CD8-positive, alpha-beta memory T cell (primary cell): Measurements from ENCODE around the gene HSP90B1. TPM values are rescaled to one million over a fixed set of nuclear protein-coding genes. Genes with fewer than 3 reads are reported as not detected.

Experiments used
- CTCF ChIA-PET: fragments of 350-600 bp; sonication (Branson Sonifier 250); formaldehyde crosslinking; loops from one replicate; lab custom pipeline; 2021; ENCODE audit warnings: antibody characterized with exemption; lab: Charles Lee
- POLR2A ChIA-PET: fragments of 350-600 bp; sonication (Branson Sonifier 250); formaldehyde crosslinking; loops from one replicate; lab custom pipeline; 2021; ENCODE audit warnings: antibody characterized with exemption; lab: Charles Lee
- DNase-seq, 5 donors: peaks; one replicate each; pipeline versions ENCODE4 v3.0.0 to v3.0.0-alpha.2; 2020 to 2022; ENCODE audit warnings: mixed read lengths in 1 of 5
- H3K27ac ChIP-seq: one replicate; pipeline ENCODE4 v1.7.0; 2013; ENCODE audit warnings: low read depth, mild to moderate bottlenecking, low read length, moderate library complexity
- H3K27me3 ChIP-seq: 2 replicates; pipeline ENCODE4 v1.7.0; 2013; ENCODE audit warnings: low read length, mild to moderate bottlenecking; ENCODE audit not compliant: insufficient read depth, poor library complexity, severe bottlenecking
- H3K36me3 ChIP-seq: 2 replicates; pipeline ENCODE4 v1.7.0; 2013; ENCODE audit warnings: mild to moderate bottlenecking, low read length, moderate library complexity; ENCODE audit not compliant: insufficient read depth
- H3K4me1 ChIP-seq: 2 replicates; pipeline ENCODE4 v1.7.0; 2013; ENCODE audit warnings: mild to moderate bottlenecking, low read length, moderate library complexity; ENCODE audit not compliant: insufficient read depth
- H3K4me3 ChIP-seq: 2 replicates; pipeline ENCODE4 v1.7.0; 2013; ENCODE audit warnings: mild to moderate bottlenecking, low read length
- H3K9me3 ChIP-seq: 2 replicates; pipeline ENCODE4 v1.7.0; 2013; ENCODE audit warnings: mild to moderate bottlenecking, low read length
- H3K27ac Mint-ChIP-seq, 8 donors: one replicate each; pipeline ENCODE4 v1.8.0; 2020 to 2021; ENCODE audit warnings: mixed read lengths in 8 of 8, mild to moderate bottlenecking in 6 of 8, inconsistent platforms in 3 of 8, moderate library complexity in 3 of 8
- H3K27me3 Mint-ChIP-seq, 2 donors: one replicate each; pipeline ENCODE4 v1.8.0; 2020 to 2021; ENCODE audit warnings: mixed read lengths in 2 of 2, mild to moderate bottlenecking in 1 of 2, moderate library complexity in 1 of 2
- H3K36me3 Mint-ChIP-seq, 3 donors: one replicate each; pipeline ENCODE4 v1.8.0; 2020 to 2021; ENCODE audit warnings: mixed read lengths in 3 of 3, inconsistent platforms in 1 of 3, mild to moderate bottlenecking in 1 of 3
- H3K4me1 Mint-ChIP-seq, 3 donors: one replicate each; pipeline ENCODE4 v1.8.0; 2020 to 2021; ENCODE audit warnings: mixed read lengths in 3 of 3, inconsistent platforms in 1 of 3, mild to moderate bottlenecking in 1 of 3
- H3K4me3 Mint-ChIP-seq, 7 donors: one replicate each; pipeline ENCODE4 v1.8.0; 2020 to 2021; ENCODE audit warnings: mixed read lengths in 7 of 7, mild to moderate bottlenecking in 6 of 7, moderate library complexity in 4 of 7, inconsistent platforms in 2 of 7
- H3K9me3 Mint-ChIP-seq, 5 donors: one replicate each; pipeline ENCODE4 v1.8.0; 2020 to 2022; ENCODE audit warnings: mixed read lengths in 5 of 5, mild to moderate bottlenecking in 3 of 5, moderate library complexity in 2 of 5, inconsistent platforms in 1 of 5
- polyA plus RNA-seq: library from polyadenylated mRNA; unstranded; fragments of 300-500 nt; fragmentation: Illumina TruSeq; gene quantifications from one replicate; pipeline ENCODE4 v1.2.3, GENCODE V29; 2021
- total RNA-seq, 2 experiments: library from RNA; stranded (reverse); gene quantifications; one replicate each; pipeline ENCODE4 v1.2.3, GENCODE V29; 2021

The HSP90B1 gene
- total and polyA plus RNA-seq, 3 experiments from 2014 or later: 348 to 488 (median 461) TPM

DNA sequence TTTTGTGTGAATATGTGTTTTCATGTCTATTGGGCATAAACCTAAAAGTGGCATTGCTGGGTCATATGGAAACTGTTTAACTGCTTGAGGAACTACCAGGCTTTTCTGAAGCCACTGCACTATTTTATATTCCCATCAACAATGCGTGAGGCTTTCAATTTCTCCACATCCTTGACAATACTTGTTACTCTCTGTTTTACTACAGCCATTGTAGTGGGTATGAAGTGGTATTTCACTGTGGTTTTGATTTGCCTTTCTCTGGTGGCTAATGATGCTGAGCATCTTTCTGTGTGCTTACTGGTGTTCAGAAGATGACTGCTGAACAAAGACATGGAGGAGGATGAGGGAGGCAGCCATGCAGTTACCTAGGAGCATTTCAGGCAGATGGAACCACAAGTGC, 22.3 kb downstream of the HSP90B1 start:
- H3K4me3 Mint-ChIP-seq: peak overlapping the region in 1 of 7 donors; percentile 8
- H3K4me1 Mint-ChIP-seq: peaks cover 33 to 61% (median 59%) of the 10 kb centered on the region in 3 donors
- Histone ChIP-seq H3K36me3 (peaks cover 39% of the 10 kb centered on the region), H3K9me3 (no peaks in the 10 kb centered on the region), H3K4me3 (no peak overlapping the region), H3K4me1 (peaks cover 14% of the 10 kb centered on the region), H3K27ac (no peak overlapping the region), H3K27me3 (no peaks in the 10 kb centered on the region)
- DNase-seq: no peak
- H3K36me3 Mint-ChIP-seq: peaks cover 0 to 78% (median 20%) of the 10 kb centered on the region in 3 donors
- ChIA-PET CTCF (interaction anchor here (1.0 to 1.7 kb wide), 2 partner anchors 13 to 157 kb away, joined by 3 to 6 read pairs; partner anchors contain the start of gene TDG), POLR2A (interaction anchor here (1.0 kb wide), 1 partner anchor 14 kb away, joined by 5 read pairs; the partner anchor contains the start of gene TDG)
- H3K27me3 Mint-ChIP-seq: peaks cover 0 to 3% of the 10 kb centered on the region in 2 donors
- no peaks in the 10 kb centered on the region for H3K9me3 Mint-ChIP-seq
- H3K27ac Mint-ChIP-seq: peak overlapping the region in 5 of 8 donors; percentile 30 to 81 (median 77)

DNA sequence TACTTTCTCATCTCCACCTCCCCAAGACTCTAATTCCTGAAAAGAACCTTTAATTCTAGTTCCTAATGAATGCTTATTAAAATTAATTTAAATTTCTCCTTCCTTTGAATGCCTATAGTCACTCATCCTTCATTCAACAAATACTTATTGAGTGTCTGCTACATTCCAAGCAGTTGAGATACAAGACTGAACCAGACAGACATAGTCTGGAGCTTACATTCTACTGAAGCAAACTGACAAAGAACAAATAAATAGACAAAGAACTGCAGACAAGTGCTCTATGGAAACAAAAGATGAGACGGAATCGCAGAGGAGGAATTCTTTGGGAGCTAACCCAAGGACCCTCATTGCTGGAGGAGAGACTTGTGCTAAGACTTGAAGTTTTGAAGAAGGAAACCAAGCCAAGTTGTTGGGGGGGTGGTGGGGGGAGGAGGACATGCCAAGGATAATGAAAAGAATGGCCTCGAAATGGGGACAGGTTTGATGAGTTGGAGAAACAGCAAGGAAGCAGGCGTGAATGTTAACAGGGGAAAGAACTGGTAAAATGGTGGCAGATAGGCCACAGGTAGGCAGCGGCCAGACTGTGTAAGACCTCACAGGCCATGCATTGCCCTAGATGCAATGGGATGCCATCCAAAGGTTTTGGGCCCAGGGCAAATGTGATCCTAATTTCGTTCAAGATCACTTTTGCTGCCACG, 25.8 kb downstream of the HSP90B1 start:
- Histone ChIP-seq H3K36me3 (peaks cover 17% of the 10 kb centered on the region), H3K4me1 (peaks cover 14% of the 10 kb centered on the region), H3K4me3 (peak overlapping the region; percentile 71), H3K27me3 (no peaks in the 10 kb centered on the region), H3K27ac (peak overlapping the region; percentile 71), H3K9me3 (no peaks in the 10 kb centered on the region)
- H3K4me1 Mint-ChIP-seq: peaks cover 34 to 54% (median 45%) of the 10 kb centered on the region in 3 donors
- H3K4me3 Mint-ChIP-seq: peak overlapping the region; percentile 96 to 100 (median 99)
- H3K9me3 Mint-ChIP-seq: no peaks in the 10 kb centered on the region
- H3K27me3 Mint-ChIP-seq: peaks cover 0 to 3% of the 10 kb centered on the region in 2 donors
- DNase-seq: no peak
- peak overlapping the region; percentile 93 to 99 (median 99) for H3K27ac Mint-ChIP-seq
- POLR2A ChIA-PET: interaction anchor here (0.7 to 2.3 kb wide), 7 partner anchors 10 to 182 kb away, joined by 3 to 52 read pairs (median 4); partner anchors contain the start of genes HSP90B1, NFYB, NT5DC3 and TDG
- H3K36me3 Mint-ChIP-seq: peaks cover 0 to 45% (median 4%) of the 10 kb centered on the region in 3 donors
- CTCF ChIA-PET: interaction anchor here (1.9 to 2.4 kb wide), 3 partner anchors 10 to 27 kb away, joined by 4 to 23 read pairs (median 11); partner anchors contain the start of genes HSP90B1 and TDG

DNA sequence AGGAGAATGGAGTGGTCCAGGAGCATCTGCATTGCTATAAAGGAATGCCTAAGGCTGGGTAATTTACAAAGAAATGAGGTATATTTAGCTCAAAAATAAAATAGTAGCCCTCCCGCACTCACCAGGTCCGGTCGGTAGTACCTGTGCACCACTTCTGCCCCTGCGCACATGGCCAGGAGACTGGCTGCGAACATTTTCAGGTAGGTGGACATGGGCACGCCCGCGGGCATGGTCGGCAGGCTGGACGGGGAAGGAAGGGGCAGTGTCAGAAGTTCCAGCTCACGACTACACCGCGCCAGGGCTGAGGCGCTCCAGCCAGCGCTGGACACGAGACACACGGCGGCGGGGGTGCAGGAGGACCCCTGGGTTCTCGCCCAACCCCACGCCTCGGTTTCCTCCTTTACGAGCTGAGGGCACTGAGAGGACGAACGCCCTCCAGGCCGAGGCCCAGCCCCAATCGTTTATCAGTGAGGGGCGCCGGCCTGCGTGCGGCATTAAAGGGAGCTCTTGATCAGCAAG, 26.4 kb downstream of the HSP90B1 start:
- peaks cover 14% of the 10 kb centered on the region for H3K4me1 ChIP-seq
- peak overlapping the region; percentile 93 to 99 (median 99) for H3K27ac Mint-ChIP-seq
- H3K4me3 ChIP-seq: peak overlapping the region; percentile 71
- peak overlapping the region; percentile 71 for H3K27ac ChIP-seq
- peaks cover 0 to 3% of the 10 kb centered on the region in 2 donors for H3K27me3 Mint-ChIP-seq
- no peaks in the 10 kb centered on the region for H3K9me3 Mint-ChIP-seq
- H3K36me3 Mint-ChIP-seq: peaks cover 0 to 42% (median 4%) of the 10 kb centered on the region in 3 donors
- POLR2A ChIA-PET: interaction anchor here (0.7 to 2.3 kb wide), 7 partner anchors 9 to 182 kb away, joined by 3 to 52 read pairs (median 4); partner anchors contain the start of genes HSP90B1, NFYB, NT5DC3 and TDG
- H3K27me3 ChIP-seq: no peaks in the 10 kb centered on the region
- peaks cover 34 to 54% (median 45%) of the 10 kb centered on the region in 3 donors for H3K4me1 Mint-ChIP-seq
- peak overlapping the region; percentile 96 to 100 (median 99) for H3K4me3 Mint-ChIP-seq
- CTCF ChIA-PET: interaction anchor here (1.0 to 2.4 kb wide), 4 partner anchors 9 to 153 kb away, joined by 3 to 23 read pairs (median 8); partner anchors contain the start of genes HSP90B1 and TDG
- H3K9me3 ChIP-seq: no peaks in the 10 kb centered on the region
- peaks cover 14% of the 10 kb centered on the region for H3K36me3 ChIP-seq
- DNase-seq: peak in 1 of 5 donors; percentile 2

DNA sequence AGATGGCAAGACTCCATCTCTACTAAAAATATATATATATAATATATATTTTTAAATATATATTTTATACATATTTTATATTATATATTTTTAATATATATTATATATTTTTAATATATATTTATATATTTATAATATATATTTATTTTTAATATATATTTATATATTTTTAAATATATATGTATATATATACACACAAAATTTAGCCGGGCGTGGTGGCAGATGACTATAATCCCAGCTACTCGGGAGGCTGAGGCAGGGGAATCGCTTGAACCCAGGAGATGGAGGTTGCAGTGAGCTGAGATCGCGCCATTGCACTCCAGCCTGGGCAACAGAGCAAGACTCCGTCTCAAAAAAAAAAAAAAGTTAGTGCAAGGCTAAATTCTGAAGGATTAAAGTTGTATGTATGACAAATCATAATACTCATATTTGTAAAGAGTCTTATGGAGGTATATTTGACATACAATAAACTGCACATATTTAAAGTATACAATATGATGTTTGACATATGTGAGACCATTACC, 27.7 kb downstream of the HSP90B1 start:
- peaks cover 0 to 3% of the 10 kb centered on the region in 2 donors for H3K27me3 Mint-ChIP-seq
- Histone ChIP-seq H3K27ac (peak overlapping the region; percentile 71), H3K36me3 (peaks cover 8% of the 10 kb centered on the region), H3K4me1 (peaks cover 14% of the 10 kb centered on the region), H3K27me3 (no peaks in the 10 kb centered on the region), H3K4me3 (no peak overlapping the region), H3K9me3 (no peaks in the 10 kb centered on the region)
- H3K4me3 Mint-ChIP-seq: peak overlapping the region; percentile 96 to 100 (median 99)
- peaks cover 31 to 45% (median 35%) of the 10 kb centered on the region in 3 donors for H3K4me1 Mint-ChIP-seq
- CTCF ChIA-PET: interaction anchor here (1.2 to 2.4 kb wide), 2 partner anchors 8 kb away, joined by 3 to 23 read pairs; partner anchors contain the start of gene TDG
- no peaks in the 10 kb centered on the region for H3K9me3 Mint-ChIP-seq
- H3K27ac Mint-ChIP-seq: peak overlapping the region; percentile 93 to 99 (median 99)
- no peak for DNase-seq
- POLR2A ChIA-PET: interaction anchor here (0.6 kb wide), 1 partner anchor 7 kb away, joined by 4 read pairs; no protein-coding TSS in a partner anchor
- peaks cover 0 to 30% (median 2%) of the 10 kb centered on the region in 3 donors for H3K36me3 Mint-ChIP-seq

DNA sequence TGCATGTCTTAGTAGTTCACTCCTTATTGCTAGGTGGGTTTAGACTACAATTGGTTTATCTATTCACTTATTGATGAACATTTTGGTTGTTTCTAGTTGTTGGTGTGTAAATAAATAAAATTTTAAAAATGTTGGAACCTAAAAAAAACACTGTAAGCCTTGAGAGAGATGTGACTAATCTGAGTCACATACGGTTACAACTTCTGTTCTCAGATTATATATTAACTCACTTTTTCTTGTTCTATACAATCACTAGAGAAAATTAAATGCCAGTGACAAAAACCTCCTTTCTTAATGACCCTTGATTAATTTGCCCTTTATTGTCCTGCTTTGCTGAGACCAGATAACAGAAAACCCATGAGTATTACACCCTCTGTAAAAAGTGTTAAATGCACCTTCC, 28.4 kb downstream of the HSP90B1 start:
- H3K4me3 Mint-ChIP-seq: peak overlapping the region in 3 of 7 donors; percentile 31 to 73 (median 68)

DNA sequence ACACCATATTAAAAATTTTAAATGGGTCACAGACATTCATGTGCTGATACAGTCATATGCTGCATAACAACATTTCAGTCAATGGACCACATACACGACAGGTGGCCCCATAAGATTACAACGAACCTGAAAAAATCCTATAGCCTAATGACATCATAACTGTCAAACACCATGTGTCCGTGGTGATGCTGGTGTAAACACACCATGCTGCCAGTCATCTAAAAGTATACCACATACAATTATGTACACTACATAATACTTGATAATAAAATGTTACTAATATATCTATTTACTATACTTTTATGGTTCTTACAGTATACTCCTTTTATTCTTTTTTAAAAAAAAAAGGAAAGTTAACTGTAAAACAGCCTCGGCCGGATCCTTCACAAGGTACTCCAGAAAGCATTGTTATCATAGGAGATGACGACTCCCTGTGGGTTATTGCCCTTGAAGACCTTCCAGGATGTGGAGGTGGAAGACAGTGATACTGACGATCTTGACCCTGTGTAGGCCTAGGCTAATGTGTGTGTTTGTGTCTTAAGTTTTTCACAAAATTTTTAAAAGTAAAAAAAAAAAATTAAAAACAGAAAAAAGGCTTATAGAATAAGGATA, 30.5 kb downstream of the HSP90B1 start:
- Mint-ChIP-seq H3K27ac (peak overlapping the region in 1 of 8 donors; percentile 53), H3K36me3 (peaks cover 0 to 18% (median 1%) of the 10 kb centered on the region in 3 donors), H3K4me1 (peaks cover 33 to 41% (median 38%) of the 10 kb centered on the region in 3 donors), H3K27me3 (peaks cover 0 to 3% of the 10 kb centered on the region in 2 donors), H3K4me3 (peak overlapping the region in 1 of 7 donors; percentile 70), H3K9me3 (no peaks in the 10 kb centered on the region)
- Histone ChIP-seq H3K9me3 (no peaks in the 10 kb centered on the region), H3K36me3 (no peaks in the 10 kb centered on the region), H3K27ac (no peak overlapping the region), H3K27me3 (no peaks in the 10 kb centered on the region), H3K4me3 (no peak overlapping the region), H3K4me1 (peaks cover 18% of the 10 kb centered on the region)
- DNase-seq: no peak
- ChIA-PET CTCF (no interaction called here), POLR2A (interaction anchor here (0.6 to 0.7 kb wide), 2 partner anchors 103 to 178 kb away, joined by 3 read pairs; no protein-coding TSS in a partner anchor)

More for the DNA sequence above, 28.4 kb downstream of the HSP90B1 start:
- Histone ChIP-seq H3K27me3 (no peaks in the 10 kb centered on the region), H3K4me3 (no peak overlapping the region), H3K36me3 (peaks cover 1% of the 10 kb centered on the region), H3K4me1 (peaks cover 14% of the 10 kb centered on the region), H3K9me3 (no peaks in the 10 kb centered on the region), H3K27ac (no peak overlapping the region)
- ChIA-PET POLR2A (no interaction called here), CTCF (interaction anchor here (1.2 kb wide), 1 partner anchor 9 kb away, joined by 3 read pairs; no protein-coding TSS in a partner anchor)
- Mint-ChIP-seq H3K36me3 (peaks cover 0 to 23% (median 3%) of the 10 kb centered on the region in 3 donors), H3K27me3 (peaks cover 0 to 3% of the 10 kb centered on the region in 2 donors), H3K4me1 (peaks cover 31 to 43% (median 38%) of the 10 kb centered on the region in 3 donors), H3K27ac (peak overlapping the region in 6 of 8 donors; percentile 45 to 86 (median 60)), H3K9me3 (no peaks in the 10 kb centered on the region)
- DNase-seq: no peak

DNA sequence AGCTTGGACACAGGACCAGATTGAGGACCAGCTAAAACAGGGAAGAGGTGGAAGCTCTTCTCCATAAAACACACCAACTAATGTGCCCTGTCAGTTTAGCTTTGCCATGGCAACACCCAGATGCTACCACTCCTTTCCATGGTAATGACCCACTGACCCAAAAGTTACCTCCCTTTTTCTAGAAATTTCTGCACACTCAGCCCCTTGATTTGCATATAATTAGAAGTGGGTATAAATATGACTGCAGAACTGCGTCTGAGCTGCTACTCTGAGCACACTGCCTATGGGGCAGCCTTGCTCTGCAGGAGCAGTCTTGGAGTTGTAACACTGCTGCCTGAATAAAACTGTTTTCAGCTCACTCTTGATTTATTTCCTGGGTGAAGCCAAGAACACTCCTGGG, 32.3 kb downstream of the HSP90B1 start:
- Mint-ChIP-seq H3K9me3 (no peaks in the 10 kb centered on the region), H3K4me1 (peaks cover 32 to 38% (median 36%) of the 10 kb centered on the region in 3 donors), H3K27me3 (no peaks in the 10 kb centered on the region), H3K36me3 (peaks cover 0 to 14% (median 1%) of the 10 kb centered on the region in 3 donors), H3K27ac (peak overlapping the region in 4 of 8 donors; percentile 18 to 60 (median 47)), H3K4me3 (peak overlapping the region in 1 of 7 donors; percentile 60)
- Histone ChIP-seq H3K4me3 (no peak overlapping the region), H3K36me3 (no peaks in the 10 kb centered on the region), H3K9me3 (no peaks in the 10 kb centered on the region), H3K27me3 (no peaks in the 10 kb centered on the region), H3K27ac (no peak overlapping the region), H3K4me1 (peaks cover 22% of the 10 kb centered on the region)
- CTCF ChIA-PET: interaction anchor here (0.8 kb wide), 1 partner anchor 33 kb away, joined by 3 read pairs; no protein-coding TSS in a partner anchor
- no peak for DNase-seq
- POLR2A ChIA-PET: no interaction called here
